Parietal lobe (tissue), 1 donor: ENCODE measurements around the gene C10orf120. TPM values are rescaled to one million over a fixed set of nuclear protein-coding genes. Genes with fewer than 3 reads are reported as not detected.

Source experiments
- total RNA-seq: library from RNA; depleted of rRNA; stranded (reverse); fragments of >200 nt; gene quantifications from one replicate; pipeline ENCODE4 v1.2.3, GENCODE V29; 2014

Gene C10orf120
- total RNA-seq, result not detected

DNA sequence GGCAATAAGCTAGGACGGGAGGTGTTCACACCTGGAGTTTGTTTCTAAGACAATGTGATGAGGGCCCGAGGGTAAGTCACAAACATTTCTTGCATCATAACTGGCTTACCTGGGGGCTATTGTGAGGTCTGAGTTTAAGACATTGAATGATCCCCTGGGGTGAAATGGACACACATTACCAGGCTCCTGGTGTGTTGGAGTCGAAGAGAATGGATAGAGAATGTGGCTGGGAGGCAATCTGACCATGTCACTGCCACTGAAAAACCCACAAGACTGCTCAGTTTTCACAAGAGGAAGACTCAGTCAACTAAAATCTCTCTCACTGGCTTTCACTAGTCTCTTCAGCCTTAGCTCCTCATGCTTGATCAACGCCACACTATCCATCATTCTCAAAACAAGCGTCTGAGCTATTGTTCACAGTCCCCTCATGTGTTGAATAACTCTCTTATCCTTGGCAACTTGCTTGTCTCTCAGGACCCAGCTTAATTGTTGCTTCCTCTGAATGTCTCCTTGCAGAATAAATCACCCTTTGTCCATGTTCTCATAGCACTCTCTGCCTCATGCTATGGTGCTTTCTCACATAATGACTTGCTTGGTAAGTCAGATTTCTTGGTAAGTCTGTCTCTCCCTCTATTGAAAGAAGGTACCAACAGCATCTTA lies at the start of gene C10orf120:
Gene C10orf120, minus strand, starts transcription at position 51 of the 660 bp plus-strand sequence. CDS start 56 bp downstream, outside the sequence.

Other genes starting within 250 kb of the C10orf120 start
- not detected for gene ARMS2, start 245.2 kb downstream of the C10orf120 start, total RNA-seq
- gene HTRA1, start 238.3 kb downstream of the C10orf120 start, total RNA-seq, result 50.1 TPM
- gene DMBT1, start 139.1 kb downstream of the C10orf120 start, total RNA-seq, result under 0.01 TPM
- 2.8 TPM for gene CUZD1, start 146.0 kb upstream of the C10orf120 start, total RNA-seq
- gene FAM24B, start 179.7 kb upstream of the C10orf120 start, total RNA-seq, result 18.8 TPM
- gene FAM24A, start 210.8 kb upstream of the C10orf120 start, total RNA-seq, result not detected